Measurements from ENCODE around the gene BACE2. TPM values are rescaled to one million over a fixed set of nuclear protein-coding genes. Genes with fewer than 3 reads are reported as not detected.
A peak's percentile ranks its signal among the peaks of the same experiment; 100 is the strongest.

Gene BACE2
- total RNA-seq, 4 donors from 2014 or later = 59.0 to 89.1 (median 68.1) TPM

DNA sequence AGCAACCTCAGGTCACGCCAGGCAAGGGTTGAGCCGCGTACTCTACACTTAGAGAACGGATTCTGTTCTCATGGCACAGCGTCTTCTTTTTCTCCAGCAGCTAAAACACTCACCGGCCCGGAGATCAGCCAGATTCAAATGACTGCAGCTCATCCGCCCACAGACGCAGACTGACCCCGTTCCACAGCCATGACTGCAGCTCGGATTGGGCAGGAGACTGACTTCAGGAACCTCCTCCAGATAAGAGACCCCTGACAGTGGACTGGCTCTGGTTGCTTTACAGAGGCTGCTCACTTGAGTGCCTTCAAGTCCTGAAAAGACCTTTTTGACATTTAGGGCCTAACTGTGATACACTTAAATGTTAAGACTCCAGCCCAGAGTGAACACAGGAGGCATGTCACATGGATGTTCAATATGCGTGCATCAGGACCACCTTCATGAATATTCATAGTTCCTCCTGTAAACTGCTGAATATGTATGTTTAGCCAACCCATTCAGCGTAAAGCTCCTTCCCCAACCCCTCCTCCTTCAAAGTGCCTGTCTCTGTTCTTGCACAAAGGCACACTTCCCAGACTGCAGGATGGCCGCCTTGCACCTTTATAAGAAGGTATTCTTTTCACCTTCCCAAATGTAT, 42.6 kb downstream of the BACE2 start:
- Histone ChIP-seq H3K4me1 (peaks cover 32 to 38% of the 10 kb centered on the region in 2 donors), H3K9me3 (no peaks in the 10 kb centered on the region), H3K27me3 (no peaks in the 10 kb centered on the region), H3K36me3 (no peaks in the 10 kb centered on the region), H3K27ac (peak overlapping the region; percentile 4 to 46 (median 34)), H3K4me3 (replicated peaks in 1 of 3) (no peak overlapping the region)
- TF ChIP-seq, protein P1, sequence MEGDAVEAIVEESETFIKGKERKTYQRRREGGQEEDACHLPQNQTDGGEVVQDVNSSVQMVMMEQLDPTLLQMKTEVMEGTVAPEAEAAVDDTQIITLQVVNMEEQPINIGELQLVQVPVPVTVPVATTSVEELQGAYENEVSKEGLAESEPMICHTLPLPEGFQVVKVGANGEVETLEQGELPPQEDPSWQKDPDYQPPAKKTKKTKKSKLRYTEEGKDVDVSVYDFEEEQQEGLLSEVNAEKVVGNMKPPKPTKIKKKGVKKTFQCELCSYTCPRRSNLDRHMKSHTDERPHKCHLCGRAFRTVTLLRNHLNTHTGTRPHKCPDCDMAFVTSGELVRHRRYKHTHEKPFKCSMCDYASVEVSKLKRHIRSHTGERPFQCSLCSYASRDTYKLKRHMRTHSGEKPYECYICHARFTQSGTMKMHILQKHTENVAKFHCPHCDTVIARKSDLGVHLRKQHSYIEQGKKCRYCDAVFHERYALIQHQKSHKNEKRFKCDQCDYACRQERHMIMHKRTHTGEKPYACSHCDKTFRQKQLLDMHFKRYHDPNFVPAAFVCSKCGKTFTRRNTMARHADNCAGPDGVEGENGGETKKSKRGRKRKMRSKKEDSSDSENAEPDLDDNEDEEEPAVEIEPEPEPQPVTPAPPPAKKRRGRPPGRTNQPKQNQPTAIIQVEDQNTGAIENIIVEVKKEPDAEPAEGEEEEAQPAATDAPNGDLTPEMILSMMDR (IDR thresholded peaks at IDR 0.05) = no peak
- TF ChIP-seq POLR2A (IDR thresholded peaks at IDR 0.05) = no peak
- peak; percentile 71 to 77 for DNase-seq
- intact Hi-C loops (cut with DNase I) = no loop called here
- 41 to 44% methylated on average over 14 of the region's 14 CpGs for WGBS, 2 donors

DNA sequence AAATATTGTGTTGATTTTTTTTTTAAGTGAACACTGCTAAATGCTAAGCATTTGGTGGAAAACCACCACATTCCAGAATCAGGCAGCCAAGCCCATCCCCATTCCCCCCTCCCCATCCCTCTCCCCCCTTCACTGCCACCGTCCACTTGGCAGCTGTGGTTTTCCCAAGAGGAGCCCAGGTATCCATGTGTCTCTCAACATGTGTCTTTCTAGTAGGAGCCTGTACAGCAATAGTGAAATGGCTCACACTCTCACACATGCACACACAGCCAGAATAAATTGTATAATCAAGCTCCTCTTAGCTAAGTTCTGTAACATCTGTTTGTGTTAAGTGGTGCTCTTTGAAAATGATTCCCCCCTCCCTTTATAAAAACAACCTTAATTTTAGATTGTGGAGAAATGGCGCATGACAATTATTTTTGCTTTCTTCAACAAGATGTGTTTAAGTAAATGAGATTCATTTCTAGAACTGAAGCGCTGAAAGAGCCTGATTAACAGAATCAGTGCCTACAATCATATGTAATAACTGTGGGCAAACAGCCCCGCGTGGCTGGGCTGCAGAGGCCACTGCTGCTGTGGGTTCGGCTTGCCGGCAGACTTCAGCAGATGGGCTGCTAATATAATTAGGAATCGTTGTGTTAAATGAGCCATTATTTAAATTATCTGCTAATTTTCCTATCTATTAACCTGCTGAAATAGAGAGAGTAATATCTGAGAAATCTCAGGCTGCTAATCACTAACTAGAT, 43.3 kb downstream of the BACE2 start:
- Histone ChIP-seq H3K9me3 (no peaks in the 10 kb centered on the region), H3K27me3 (no peaks in the 10 kb centered on the region), H3K36me3 (no peaks in the 10 kb centered on the region), H3K27ac (peak overlapping the region in 2 of 3 donors; percentile 34 to 46), H3K4me1 (peaks cover 32 to 38% of the 10 kb centered on the region in 2 donors), H3K4me3 (replicated peaks in 1 of 3) (no peak overlapping the region)
- intact Hi-C loops (cut with DNase I) = no loop called here
- 83 to 87% methylated on average over 8 of the region's 8 CpGs for WGBS, 2 donors
- DNase-seq = no peak
- TF ChIP-seq, protein P1 (IDR thresholded peaks at IDR 0.05) = no peak
- TF ChIP-seq POLR2A (IDR thresholded peaks at IDR 0.05) = no peak

DNA sequence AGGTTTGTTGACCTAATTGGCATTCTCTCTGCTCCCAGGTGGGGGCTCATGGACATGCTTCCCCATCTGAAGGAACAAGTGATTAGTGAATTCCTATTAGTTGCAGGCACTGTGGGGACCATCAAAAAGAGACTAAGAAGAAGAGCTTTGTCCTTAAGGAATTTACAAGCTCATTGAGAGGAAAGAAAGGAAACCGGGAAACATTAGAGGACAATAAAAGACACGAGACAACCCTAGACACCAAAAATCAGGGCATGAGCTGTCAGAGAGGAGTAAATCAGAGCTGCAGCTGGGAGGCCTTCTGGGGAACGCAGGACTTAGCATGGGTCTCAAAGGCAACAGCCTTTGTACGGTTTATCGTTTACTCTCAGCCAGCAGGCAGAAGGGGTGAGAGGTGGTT, 45.1 kb downstream of the BACE2 start:
- no peak overlapping the region for H3K27ac ChIP-seq
- no peak overlapping the region for H3K4me3 ChIP-seq (replicated peaks in 1 of 3)
- intact Hi-C loops (cut with DNase I) = no loop called here
- no peaks in the 10 kb centered on the region for H3K27me3 ChIP-seq
- 92 to 95% methylated on average over 5 of the region's 5 CpGs for WGBS, 2 donors
- H3K9me3 ChIP-seq = no peaks in the 10 kb centered on the region
- TF ChIP-seq, protein P1 (IDR thresholded peaks at IDR 0.05) = no peak
- TF ChIP-seq POLR2A (IDR thresholded peaks at IDR 0.05) = no peak
- no peaks in the 10 kb centered on the region for H3K36me3 ChIP-seq
- no peak for DNase-seq
- peaks cover 19 to 25% of the 10 kb centered on the region in 2 donors for H3K4me1 ChIP-seq

DNA sequence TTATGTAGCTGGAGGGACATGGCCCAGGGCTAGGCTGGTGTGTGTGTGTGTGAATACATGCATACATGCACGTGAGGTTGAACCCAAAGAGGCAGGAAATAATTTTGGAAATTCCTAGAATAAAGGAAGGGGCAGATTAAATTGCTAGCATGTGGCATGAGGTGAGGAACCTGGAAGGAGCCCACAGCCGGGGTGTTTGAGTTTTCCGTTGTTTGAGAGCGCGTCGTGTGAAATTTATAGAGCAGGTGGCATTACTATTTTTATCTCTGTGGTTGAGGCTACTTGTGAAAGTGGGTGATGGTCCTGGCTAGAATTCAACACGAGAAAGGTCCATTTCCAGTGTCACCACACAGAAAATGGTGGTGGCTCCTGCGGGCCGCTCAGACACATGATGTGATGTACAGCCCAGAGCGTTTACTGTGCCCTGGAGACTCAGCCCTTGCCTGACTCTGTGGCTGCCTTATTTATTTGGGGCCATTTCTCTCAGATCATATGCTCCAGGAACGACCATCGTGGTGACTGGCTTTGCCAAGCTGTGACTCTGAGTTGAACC, 48.0 kb downstream of the BACE2 start:
- TF ChIP-seq, protein P1 (IDR thresholded peaks at IDR 0.05) = no peak
- no peak for TF ChIP-seq POLR2A (IDR thresholded peaks at IDR 0.05)
- H3K27me3 ChIP-seq = no peaks in the 10 kb centered on the region
- intact Hi-C loops (cut with DNase I) = no loop called here
- H3K9me3 ChIP-seq = no peaks in the 10 kb centered on the region
- no peak overlapping the region for H3K4me3 ChIP-seq (replicated peaks in 1 of 3)
- 82 to 87% methylated on average over 12 of the region's 12 CpGs for WGBS, 2 donors
- DNase-seq = no peak
- no peaks in the 10 kb centered on the region for H3K36me3 ChIP-seq
- H3K4me1 ChIP-seq = peaks cover 2 to 4% of the 10 kb centered on the region in 2 donors
- no peak overlapping the region for H3K27ac ChIP-seq

DNA sequence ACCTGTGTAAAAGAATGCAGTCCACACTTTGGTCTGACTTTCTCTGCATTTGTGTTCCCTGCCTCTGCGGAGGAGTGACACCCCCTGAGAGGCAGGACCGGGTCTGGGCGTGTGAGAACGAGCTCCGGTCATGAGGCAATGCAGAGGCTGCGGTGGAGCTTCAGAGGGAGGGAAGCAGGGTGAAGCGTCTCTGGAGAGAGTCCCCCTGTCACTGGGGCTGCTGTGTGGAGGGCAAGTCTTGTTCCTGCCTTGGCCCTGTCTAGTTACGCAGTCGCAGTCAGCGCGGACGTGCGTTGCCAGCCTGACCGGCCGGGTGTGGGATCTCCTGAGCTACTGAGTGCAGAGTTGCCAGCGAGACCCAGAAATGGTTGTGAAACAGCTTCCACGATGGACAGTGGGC, 48.5 kb downstream of the BACE2 start:
- no peak for DNase-seq
- WGBS, 2 donors = 83 to 89% methylated on average over 17 of the region's 17 CpGs
- Histone ChIP-seq H3K9me3 (no peaks in the 10 kb centered on the region), H3K27me3 (no peaks in the 10 kb centered on the region), H3K27ac (no peak overlapping the region), H3K4me3 (replicated peaks in 1 of 3) (no peak overlapping the region), H3K4me1 (peaks cover 3 to 4% of the 10 kb centered on the region in 2 donors), H3K36me3 (no peaks in the 10 kb centered on the region)
- intact Hi-C loops (cut with DNase I) = no loop called here
- TF ChIP-seq, protein P1 (IDR thresholded peaks at IDR 0.05) = no peak
- no peak for TF ChIP-seq POLR2A (IDR thresholded peaks at IDR 0.05)

Measured in thyroid gland (tissue), 4 donors.